Neural cell (in vitro differentiated cells): ENCODE data around the gene ZNF653. TPM values are rescaled to one million over a fixed set of nuclear protein-coding genes. Genes with fewer than 3 reads are reported as not detected.

ENCODE experiments used
- H2AFZ ChIP-seq: fragments of 200-600, 300-800 bp; sonication (generic), shearing (Covaris generic); 2 replicates; pipeline ENCODE4 v1.6.0; 2014; ENCODE audit warnings: low read depth, mild to moderate bottlenecking, antibody characterized with exemption, low read length, moderate library complexity
- H3F3A ChIP-seq: fragments of 200-600 bp; shearing (Covaris generic); 2 replicates; pipeline ENCODE4 v1.6.1; 2016; ENCODE audit warnings: mild to moderate bottlenecking, moderate library complexity, mixed read lengths, antibody characterized with exemption, low read length; ENCODE audit not compliant: insufficient read depth, poor library complexity, severe bottlenecking
- H3K27ac ChIP-seq: fragments of 200-600, 300-800 bp; sonication (generic), shearing (Covaris generic); 2 replicates; pipeline ENCODE4 v1.5.1; 2014; ENCODE audit warnings: mild to moderate bottlenecking, low read length, moderate library complexity
- H3K27me3 ChIP-seq: fragments of 300-800, 200-600 bp; sonication (generic), shearing (Covaris generic); 2 replicates; pipeline ENCODE4 v1.6.0; 2014; ENCODE audit warnings: mild to moderate bottlenecking, low read depth, low read length, moderate library complexity; ENCODE audit not compliant: insufficient read depth
- H3K36me3 ChIP-seq: fragments of 300-800, 200-600 bp; sonication (generic), shearing (Covaris generic); 2 replicates; pipeline ENCODE4 v1.5.1; 2014; ENCODE audit warnings: mild to moderate bottlenecking, antibody characterized with exemption, low read length, moderate library complexity; ENCODE audit not compliant: insufficient read depth
- H3K4me2 ChIP-seq: fragments of 300-800, 200-600 bp; sonication (generic), shearing (Covaris generic); 2 replicates; pipeline ENCODE4 v1.6.0; 2014; ENCODE audit warnings: mild to moderate bottlenecking, low read length
- H3K4me3 ChIP-seq: fragments of 300-800, 200-600 bp; sonication (generic), shearing (Covaris generic); 2 replicates; pipeline ENCODE4 v1.5.1; 2014; ENCODE audit warnings: mild to moderate bottlenecking, low read length, moderate library complexity
- H3K79me2 ChIP-seq: fragments of 200-600 bp; shearing (Covaris generic); replicated peaks from 2 replicates; pipeline ENCODE4 v1.6.0; 2014; ENCODE audit warnings: mild to moderate bottlenecking, low read length, moderate library complexity; ENCODE audit not compliant: insufficient read depth
- H3K9ac ChIP-seq: fragments of 300-800, 200-600 bp; sonication (generic), shearing (Covaris generic); 2 replicates; pipeline ENCODE4 v1.6.1; 2016; ENCODE audit warnings: mild to moderate bottlenecking, low read length, mixed read lengths
- H3K9me2 ChIP-seq: fragments of 200-600 bp; shearing (Covaris generic); 2 replicates; pipeline ENCODE4 v1.6.1; 2016; ENCODE audit warnings: mild to moderate bottlenecking, low read length, mixed read lengths; ENCODE audit not compliant: insufficient read depth
- H3K9me3 ChIP-seq: fragments of 200-600, 300-800 bp; sonication (generic), shearing (Covaris generic); 2 replicates; pipeline ENCODE4 v1.6.1; 2016; ENCODE audit warnings: mild to moderate bottlenecking, mixed run types, low read length, moderate library complexity, mixed read lengths
- H4K20me1 ChIP-seq: fragments of 200-600 bp; shearing (Covaris generic); 2 replicates; pipeline ENCODE4 v1.6.1; 2016; ENCODE audit warnings: mild to moderate bottlenecking, mixed run types; ENCODE audit not compliant: insufficient read depth
- EP300 ChIP-seq: fragments of 450-650 bp; conservative IDR thresholded peaks from 2 replicates; pipeline ENCODE4 v1.6.1; 2014; ENCODE audit warnings: antibody characterized with exemption, mild to moderate bottlenecking, moderate library complexity; ENCODE audit not compliant: poor library complexity, severe bottlenecking
- EZH2 ChIP-seq: fragments of 200-600, 300-800 bp; shearing (Covaris generic), sonication (generic); IDR thresholded peaks from 2 replicates; pipeline ENCODE4 v1.6.1; 2014; ENCODE audit warnings: antibody characterized with exemption, low read length, borderline replicate concordance, mild to moderate bottlenecking; ENCODE audit not compliant: insufficient read depth, poor library complexity, severe bottlenecking
- MXI1 ChIP-seq: fragments of 450-650 bp; conservative IDR thresholded peaks from 2 replicates; pipeline ENCODE4 v1.6.1; 2014; ENCODE audit warnings: antibody characterized with exemption, mild to moderate bottlenecking; ENCODE audit not compliant: poor library complexity, severe bottlenecking
- POLR2AphosphoS5 ChIP-seq: IDR thresholded peaks from 2 replicates; pipeline ENCODE4 v1.6.1; 2012
- RAD21 ChIP-seq: fragments of 450-650 bp; conservative IDR thresholded peaks from 2 replicates; pipeline ENCODE4 v1.6.1; 2014; ENCODE audit warnings: antibody characterized with exemption, mild to moderate bottlenecking, moderate library complexity
- SMC3 ChIP-seq: fragments of 450-650 bp; conservative IDR thresholded peaks from 2 replicates; pipeline ENCODE4 v1.6.1; 2014; ENCODE audit warnings: antibody characterized with exemption, mild to moderate bottlenecking, moderate library complexity; ENCODE audit not compliant: poor library complexity
- TAF1 ChIP-seq: IDR thresholded peaks from 2 replicates; pipeline ENCODE4 v1.6.1; 2012; ENCODE audit warnings: low read depth
- polyA plus RNA-seq: library from polyadenylated mRNA; depleted of rRNA; stranded (reverse); fragments of >200 nt; gene quantifications from 2 replicates; pipeline ENCODE4 v1.2.3, GENCODE V29; 2014
- TF ChIP-seq, protein P1 (sequence below): IDR thresholded peaks from 2 replicates; pipeline ENCODE4 v1.6.1; 2012; ENCODE audit warnings: borderline replicate concordance
- TF ChIP-seq, protein P2 (sequence below): fragments of 450-650 bp; IDR thresholded peaks from 2 replicates; pipeline ENCODE4 v1.5.1; 2014; ENCODE audit warnings: antibody characterized with exemption, mild to moderate bottlenecking, moderate library complexity; ENCODE audit not compliant: poor library complexity, severe bottlenecking

The ZNF653 gene
- polyA plus RNA-seq, 1 donor from 2014 or later: 16.5 TPM

DNA sequence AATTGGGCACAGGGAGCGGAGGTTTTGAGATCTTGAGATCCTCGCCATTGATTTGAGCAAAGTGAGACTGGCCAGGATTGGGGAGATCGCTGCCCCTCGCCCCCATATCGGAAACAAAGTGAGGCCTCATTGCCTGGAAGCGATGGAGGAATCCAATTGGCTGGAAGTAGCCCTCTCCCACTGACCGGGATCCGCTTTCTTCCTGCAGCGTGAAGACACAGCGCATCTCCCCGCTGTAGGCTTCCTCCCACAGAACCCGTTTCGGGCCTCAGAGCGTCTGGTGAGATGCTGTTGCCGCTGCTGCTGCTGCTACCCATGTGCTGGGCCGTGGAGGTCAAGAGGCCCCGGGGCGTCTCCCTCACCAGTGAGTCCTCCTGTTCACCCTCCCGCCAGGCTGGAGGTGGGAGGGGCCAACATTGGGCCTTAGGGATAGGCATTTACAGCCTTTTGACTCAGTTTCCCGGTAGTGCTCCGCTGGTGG, 69.8 kb downstream of the ZNF653 start:
- Histone ChIP-seq H3F3A (no peaks in the 10 kb centered on the region), H3K36me3 (no peaks in the 10 kb centered on the region), H3K27me3 (no peaks in the 10 kb centered on the region), H4K20me1 (no peaks in the 10 kb centered on the region), H3K9ac (peak overlapping the region; percentile 80), H3K9me3 (no peaks in the 10 kb centered on the region), H2AFZ (peak overlapping the region; percentile 49), H3K4me3 (peak overlapping the region; percentile 74), H3K9me2 (no peaks in the 10 kb centered on the region), H3K79me2 (peaks cover 15% of the 10 kb centered on the region), H3K4me2 (peak overlapping the region; percentile 88), H3K27ac (peak overlapping the region; percentile 90)
- TF ChIP-seq EZH2 (no peak), MXI1 (no peak), SMC3 (no peak), POLR2AphosphoS5 (no peak), TAF1 (peak; percentile 20)

DNA sequence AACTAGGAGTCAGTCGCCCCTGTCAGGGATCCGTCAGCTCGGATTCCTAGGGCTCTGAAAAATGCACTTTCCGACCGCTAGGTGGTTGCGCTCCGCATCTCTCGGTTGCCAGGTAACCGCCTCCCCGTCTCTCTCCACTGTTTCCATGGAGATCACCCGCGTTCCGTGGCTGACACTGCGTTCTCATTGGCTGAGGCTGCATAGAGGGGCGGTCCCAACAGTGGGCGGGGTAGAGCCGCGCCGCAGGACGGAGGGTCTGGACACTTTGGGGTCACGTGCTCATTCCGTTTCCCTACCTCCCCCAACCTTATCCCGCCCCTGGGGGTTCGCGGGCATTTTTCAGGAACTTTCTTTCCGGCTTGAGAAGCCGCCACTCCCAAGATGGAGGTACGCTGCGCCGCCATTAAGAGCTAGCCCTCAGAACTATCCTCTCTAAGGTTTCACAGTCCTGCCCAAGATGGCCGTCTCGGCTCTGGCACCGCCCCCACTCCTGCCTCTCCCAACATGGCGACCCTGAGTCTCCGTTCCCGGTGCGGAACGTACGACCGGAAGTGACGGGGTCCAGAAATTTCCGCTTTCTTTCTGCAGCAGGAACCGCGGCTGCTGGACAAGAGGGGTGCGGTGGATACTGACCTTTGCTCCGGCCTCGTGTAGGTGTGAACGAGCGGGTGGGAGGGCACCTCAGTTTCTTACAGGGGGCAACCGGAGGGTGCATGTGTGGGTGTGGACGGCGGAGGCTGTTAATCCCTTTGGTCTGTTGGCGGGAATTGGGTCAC, 70.4 kb downstream of the ZNF653 start, which contains the start of the genes ODAD3 and PRKCSH:
Gene ODAD3, minus strand, starts transcription at position 65 of the 776 bp plus-strand sequence. CDS start 105 bp downstream, outside the sequence.
Gene PRKCSH, plus strand, starts transcription at position 579 of the 776 bp plus-strand sequence. CDS start 483 bp downstream, outside the sequence.
- Histone ChIP-seq H3K4me3 (peak within 1 kb of the TSS; percentile 74), H3K27ac (peak within 1 kb of the TSS; percentile 90), H4K20me1 (no peaks in the 10 kb centered on the region), H3F3A (no peaks in the 10 kb centered on the region), H3K9ac (peak within 1 kb of the TSS; percentile 80), H3K4me2 (peak within 1 kb of the TSS; percentile 96), H3K79me2 (peaks cover 15% of the 10 kb centered on the region), H2AFZ (peak within 1 kb of the TSS; percentile 90), H3K36me3 (no peaks in the 10 kb centered on the region), H3K9me2 (no peaks in the 10 kb centered on the region), H3K27me3 (no peaks in the 10 kb centered on the region), H3K9me3 (no peaks in the 10 kb centered on the region)
- peak; percentile 100 for TF ChIP-seq POLR2AphosphoS5
- peak; percentile 89 for TF ChIP-seq TAF1
- TF ChIP-seq, protein P1, sequence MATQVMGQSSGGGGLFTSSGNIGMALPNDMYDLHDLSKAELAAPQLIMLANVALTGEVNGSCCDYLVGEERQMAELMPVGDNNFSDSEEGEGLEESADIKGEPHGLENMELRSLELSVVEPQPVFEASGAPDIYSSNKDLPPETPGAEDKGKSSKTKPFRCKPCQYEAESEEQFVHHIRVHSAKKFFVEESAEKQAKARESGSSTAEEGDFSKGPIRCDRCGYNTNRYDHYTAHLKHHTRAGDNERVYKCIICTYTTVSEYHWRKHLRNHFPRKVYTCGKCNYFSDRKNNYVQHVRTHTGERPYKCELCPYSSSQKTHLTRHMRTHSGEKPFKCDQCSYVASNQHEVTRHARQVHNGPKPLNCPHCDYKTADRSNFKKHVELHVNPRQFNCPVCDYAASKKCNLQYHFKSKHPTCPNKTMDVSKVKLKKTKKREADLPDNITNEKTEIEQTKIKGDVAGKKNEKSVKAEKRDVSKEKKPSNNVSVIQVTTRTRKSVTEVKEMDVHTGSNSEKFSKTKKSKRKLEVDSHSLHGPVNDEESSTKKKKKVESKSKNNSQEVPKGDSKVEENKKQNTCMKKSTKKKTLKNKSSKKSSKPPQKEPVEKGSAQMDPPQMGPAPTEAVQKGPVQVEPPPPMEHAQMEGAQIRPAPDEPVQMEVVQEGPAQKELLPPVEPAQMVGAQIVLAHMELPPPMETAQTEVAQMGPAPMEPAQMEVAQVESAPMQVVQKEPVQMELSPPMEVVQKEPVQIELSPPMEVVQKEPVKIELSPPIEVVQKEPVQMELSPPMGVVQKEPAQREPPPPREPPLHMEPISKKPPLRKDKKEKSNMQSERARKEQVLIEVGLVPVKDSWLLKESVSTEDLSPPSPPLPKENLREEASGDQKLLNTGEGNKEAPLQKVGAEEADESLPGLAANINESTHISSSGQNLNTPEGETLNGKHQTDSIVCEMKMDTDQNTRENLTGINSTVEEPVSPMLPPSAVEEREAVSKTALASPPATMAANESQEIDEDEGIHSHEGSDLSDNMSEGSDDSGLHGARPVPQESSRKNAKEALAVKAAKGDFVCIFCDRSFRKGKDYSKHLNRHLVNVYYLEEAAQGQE: peak; percentile 87
- TF ChIP-seq, protein P2, sequence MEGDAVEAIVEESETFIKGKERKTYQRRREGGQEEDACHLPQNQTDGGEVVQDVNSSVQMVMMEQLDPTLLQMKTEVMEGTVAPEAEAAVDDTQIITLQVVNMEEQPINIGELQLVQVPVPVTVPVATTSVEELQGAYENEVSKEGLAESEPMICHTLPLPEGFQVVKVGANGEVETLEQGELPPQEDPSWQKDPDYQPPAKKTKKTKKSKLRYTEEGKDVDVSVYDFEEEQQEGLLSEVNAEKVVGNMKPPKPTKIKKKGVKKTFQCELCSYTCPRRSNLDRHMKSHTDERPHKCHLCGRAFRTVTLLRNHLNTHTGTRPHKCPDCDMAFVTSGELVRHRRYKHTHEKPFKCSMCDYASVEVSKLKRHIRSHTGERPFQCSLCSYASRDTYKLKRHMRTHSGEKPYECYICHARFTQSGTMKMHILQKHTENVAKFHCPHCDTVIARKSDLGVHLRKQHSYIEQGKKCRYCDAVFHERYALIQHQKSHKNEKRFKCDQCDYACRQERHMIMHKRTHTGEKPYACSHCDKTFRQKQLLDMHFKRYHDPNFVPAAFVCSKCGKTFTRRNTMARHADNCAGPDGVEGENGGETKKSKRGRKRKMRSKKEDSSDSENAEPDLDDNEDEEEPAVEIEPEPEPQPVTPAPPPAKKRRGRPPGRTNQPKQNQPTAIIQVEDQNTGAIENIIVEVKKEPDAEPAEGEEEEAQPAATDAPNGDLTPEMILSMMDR: peak; percentile 99
- TF ChIP-seq RAD21: peak; percentile 52
- peak; percentile 75 for TF ChIP-seq MXI1
- peak; percentile 59 for TF ChIP-seq EP300
- no peak for TF ChIP-seq EZH2
- peak; percentile 66 for TF ChIP-seq SMC3
